GM21367 (cell line): ENCODE data around the gene ADARB2.
"Not testable (repeated sequence)": the region's sequence is repeated elsewhere in the genome, so short reads cannot be mapped to it uniquely, and the experiment has no call there.

Experiments used
- ATAC-seq: cut with Tn5 transposase; IDR thresholded peaks from one replicate; pipeline ENCODE4 v1.9.1; 2021; ENCODE audit not compliant: unreplicated experiment

Gene ADARB2

DNA sequence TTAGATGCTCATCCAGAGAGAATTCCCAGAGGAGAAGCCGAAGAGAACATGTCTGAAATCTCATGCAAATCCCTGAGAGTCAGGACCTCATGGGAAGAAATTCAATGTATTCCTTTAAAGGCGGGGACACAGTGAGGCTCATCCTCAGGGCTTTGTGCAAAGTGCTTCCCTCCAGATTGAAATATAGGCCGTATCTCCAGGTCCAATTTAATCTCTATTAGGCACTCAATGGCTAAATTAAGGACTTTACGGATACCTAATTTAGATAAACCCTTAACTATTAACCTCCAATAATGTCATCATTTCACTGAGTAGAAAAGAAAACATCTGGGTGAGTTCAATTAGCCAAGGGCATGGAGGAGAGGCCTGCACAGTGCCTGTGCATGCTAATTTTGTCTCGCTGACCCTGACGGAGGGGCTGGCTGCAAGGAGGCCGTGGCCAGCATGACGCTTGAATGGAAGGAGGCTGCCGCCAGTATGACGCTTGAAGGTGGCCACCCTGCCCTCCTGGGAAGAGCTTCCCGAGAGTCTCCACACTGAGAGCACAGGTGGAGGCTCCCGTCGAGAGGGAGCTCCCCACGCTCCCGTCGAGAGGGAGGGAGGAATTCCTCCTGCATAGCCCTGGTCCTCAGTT lies 287.6 kb downstream of the ADARB2 start:
- no peak for ATAC-seq

DNA sequence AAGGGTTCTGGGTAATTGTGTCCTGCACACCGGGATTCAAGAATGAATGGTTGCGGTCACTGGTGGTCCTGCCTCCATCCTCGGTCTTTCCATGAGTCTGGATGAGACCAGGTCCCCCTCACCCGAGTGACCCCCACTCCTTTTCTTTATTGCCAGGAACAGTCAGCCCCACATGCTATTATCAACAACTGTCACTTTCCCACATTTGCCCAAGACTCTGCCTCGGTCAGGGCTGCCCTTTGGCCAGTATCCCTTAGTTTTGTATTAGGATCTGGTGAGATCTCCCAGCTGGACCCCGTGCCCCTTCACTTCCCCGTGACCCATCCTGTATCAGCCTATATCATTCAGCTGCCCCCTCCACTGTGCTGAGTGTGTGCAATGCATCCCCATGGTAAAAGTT lies 288.3 kb downstream of the ADARB2 start:
- ATAC-seq = no peak

GRCh38 chr10:1448252-1448930 lies 288.9 kb downstream of the ADARB2 start:
- ATAC-seq = no peak

- no peak for ATAC-seq
These were observed 292.5 kb downstream of the ADARB2 start for GRCh38 chr10:1444826-1445225.

DNA sequence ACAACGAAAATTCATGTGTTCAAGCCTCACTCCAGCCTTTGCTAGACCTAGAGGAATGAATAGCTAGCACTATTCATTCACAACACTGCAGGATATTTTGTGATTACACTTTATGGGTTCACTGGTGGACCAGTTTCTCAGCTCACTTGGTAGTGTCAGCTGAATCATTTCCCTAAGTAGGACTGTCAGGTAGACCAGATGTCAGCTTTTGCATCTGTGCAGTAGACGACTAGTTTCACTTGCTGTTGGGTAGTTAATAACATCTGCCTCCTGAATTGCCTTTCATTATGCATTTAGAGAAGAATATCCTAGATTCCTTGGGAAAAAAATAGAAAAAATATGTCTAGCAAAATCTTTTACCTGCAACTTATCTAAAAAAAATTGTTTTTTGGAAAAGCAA lies 296.4 kb downstream of the ADARB2 start:
- ATAC-seq = no peak

GRCh38 chr10:1434912-1435692 lies 302.2 kb downstream of the ADARB2 start:
- ATAC-seq = no peak

DNA sequence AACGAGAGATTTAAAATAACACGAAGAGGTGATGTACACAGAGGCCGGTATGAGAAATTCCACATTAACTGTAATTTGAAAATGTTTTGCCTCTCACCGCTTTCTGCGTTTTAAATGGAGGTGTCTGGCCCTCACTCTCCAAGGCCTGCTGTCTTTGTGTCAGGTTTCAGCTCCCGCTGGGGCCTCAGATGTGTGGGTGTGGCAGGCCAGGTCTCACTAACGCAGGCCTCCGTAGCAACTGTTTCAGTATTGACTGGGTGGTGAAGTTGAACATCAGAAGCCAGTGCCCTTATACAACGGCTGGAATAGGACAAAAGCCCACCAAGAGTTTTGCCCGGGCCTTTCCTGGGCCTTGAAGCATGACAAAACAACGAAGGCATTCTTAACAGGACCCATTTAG lies 303.1 kb downstream of the ADARB2 start:
- no peak for ATAC-seq

DNA sequence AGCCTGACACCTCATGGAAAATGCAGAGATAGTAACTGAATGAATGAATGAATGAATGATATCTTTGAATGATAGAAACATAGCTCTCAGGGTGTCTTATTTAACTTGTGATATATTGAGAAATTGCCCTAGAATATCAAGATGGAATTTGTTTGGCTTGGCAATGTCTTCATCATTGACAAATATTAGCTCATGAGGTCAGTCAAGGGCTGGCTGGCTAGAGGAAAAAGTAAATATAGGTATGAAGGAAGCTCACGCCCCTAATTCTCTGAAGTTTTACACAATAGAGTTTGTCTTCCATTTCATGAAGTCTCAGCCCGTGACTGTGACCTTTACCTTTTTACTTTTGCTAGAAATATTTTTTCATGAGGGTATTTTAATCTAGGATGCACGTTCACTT lies 305.2 kb downstream of the ADARB2 start:
- no peak for ATAC-seq

GRCh38 chr10:1431229-1431628 lies 306.1 kb downstream of the ADARB2 start:
- no peak for ATAC-seq

- ATAC-seq = not testable (repeated sequence)
These were observed 309.7 kb downstream of the ADARB2 start for GRCh38 chr10:1427521-1428186.

GRCh38 chr10:1426786-1427185 lies 310.5 kb downstream of the ADARB2 start:
- no peak for ATAC-seq

- ATAC-seq = peak; percentile 50
These were observed 311.4 kb downstream of the ADARB2 start for GRCh38 chr10:1425879-1426278.

- no peak for ATAC-seq
These were observed 312.7 kb downstream of the ADARB2 start for GRCh38 chr10:1424648-1425047.

DNA sequence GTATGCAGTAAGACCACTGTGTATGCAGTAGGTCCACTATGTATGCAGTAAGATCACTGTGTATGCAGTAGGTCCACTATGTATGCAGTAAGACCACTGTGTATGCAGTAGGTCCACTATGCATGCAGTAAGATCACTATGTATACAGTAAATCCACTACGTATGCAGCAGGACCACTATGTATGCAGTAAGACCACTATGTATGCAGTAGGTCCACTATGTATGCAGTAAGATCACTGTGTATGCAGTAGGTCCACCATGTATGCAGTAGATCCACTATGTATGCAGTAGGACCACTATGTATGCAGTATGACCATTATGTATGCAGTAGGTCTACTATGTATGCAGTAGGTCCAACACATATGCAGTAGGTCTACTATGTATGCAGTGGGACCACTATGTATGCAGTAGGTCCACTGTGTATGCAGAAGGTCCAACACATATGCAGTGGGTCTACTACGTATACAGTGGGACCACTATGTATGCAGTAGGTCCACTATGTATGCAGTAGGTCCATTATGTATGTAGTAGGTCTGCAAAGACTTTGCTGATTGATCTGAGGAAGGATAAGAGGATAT lies 313.6 kb downstream of the ADARB2 start:
- no peak for ATAC-seq

DNA sequence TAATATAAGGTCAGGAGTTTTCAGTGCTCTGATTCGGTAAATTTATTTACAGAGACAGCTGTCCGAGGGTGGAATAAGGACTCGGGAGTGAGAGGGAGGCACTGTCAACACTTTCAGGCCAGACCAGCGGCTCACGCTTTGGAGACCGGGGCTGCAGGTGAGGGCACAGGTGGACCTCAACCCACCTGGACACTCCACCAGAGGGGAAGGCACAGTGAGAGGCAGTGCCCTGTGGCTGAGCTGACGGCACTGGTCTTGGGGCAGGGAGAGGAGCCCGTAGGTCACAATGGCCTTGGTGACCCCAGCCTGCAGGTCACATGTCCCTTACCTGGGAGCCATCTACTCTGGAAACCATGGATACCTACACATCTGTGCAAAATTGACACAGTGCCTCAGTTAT lies 315.1 kb downstream of the ADARB2 start:
- ATAC-seq = no peak

DNA sequence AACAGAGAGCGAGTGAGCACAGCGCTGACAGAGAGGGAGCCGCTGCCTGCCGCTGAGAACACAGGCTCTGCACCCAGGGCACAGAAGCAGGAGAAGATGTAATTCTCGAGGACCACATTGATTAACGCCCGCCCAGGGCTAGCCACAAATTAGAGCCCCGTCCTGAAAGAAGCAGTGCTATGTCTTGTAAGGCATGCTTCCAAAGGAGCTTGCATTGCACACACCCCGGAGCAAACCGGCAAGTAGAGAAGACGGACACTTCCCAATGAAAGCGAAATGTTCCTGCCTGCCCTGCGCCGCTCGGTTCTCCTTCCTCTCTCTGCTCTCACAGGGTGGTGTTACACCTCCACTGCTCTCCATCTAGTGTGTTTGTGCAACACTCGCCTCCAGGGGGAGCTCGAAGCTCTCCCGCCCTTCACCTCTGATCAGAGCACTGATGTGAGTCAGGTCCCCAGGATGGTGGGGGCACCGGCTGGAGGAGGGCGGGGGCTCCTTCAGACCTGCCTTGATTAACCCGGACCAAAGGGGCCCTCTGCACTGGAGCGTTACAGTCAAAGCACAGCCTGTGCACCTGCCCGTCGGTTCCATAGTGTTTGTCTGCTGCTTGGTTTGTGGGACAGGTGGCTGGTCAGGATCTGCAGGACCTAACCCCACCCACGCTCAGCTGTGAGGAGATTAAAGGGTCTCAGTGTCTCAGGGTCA lies 316.5 kb downstream of the ADARB2 start:
- ATAC-seq = peak; percentile 96

DNA sequence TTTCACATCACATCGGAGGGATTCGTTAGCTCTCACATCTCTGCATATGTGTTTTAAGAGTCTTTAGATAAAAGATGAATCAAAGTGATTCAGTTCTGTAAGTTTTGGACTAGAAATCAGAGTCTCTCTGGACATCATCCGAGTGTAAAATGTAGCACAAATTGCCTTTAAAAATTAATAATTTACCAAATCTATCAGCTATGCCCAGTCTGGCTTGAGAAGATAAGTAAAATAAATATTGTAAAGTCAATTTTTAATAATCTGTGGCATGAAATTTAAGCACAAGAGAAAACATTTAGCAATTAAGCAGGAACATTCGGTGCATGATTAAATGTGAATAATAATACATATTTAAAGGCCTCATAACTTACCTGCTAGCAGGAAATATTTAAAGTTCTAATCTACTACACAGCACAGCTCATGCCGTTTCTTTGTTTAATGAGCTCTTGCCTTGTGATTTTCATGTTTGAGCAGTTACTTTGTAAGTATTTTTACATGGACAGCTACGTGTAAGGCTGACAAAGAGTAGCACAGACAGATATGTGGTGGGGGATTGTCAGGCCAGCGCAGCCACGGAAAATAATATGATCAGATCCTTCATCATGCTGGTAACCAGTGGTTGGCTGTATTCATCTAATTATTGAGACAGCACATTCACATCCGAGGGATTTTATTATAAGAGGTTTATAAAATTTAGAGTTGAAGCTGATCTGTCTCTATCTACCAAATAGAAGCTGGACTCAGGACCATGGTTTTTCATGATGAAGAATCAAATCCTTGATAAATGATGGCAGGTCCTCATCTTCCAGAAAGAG lies 317.3 kb downstream of the ADARB2 start:
- no peak for ATAC-seq

DNA sequence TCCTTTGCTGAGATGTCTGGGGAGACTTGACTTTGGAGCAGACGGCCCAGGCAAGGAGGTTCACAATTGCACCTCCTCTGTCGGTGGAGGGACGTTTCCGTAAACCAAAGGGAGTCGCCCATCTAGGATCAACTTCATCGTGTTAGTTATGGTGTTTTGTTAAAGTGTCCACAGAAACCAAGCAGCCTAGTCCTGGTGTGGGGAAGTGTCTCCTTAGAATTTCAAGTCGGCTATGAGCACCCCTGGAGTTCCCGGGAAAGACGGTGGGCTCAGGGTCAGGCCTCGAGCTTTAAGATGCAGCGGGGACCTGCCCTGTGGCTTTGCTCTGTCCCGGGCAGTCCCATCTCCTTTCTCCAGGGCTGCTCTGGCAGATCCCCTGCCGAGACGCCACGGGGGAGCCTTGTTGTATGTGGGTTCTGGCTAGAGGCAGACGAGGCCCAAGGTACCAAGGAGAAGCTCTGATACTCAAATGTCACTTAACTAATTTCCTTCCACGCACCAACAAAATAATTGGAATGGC lies 319.2 kb downstream of the ADARB2 start:
- no peak for ATAC-seq

DNA sequence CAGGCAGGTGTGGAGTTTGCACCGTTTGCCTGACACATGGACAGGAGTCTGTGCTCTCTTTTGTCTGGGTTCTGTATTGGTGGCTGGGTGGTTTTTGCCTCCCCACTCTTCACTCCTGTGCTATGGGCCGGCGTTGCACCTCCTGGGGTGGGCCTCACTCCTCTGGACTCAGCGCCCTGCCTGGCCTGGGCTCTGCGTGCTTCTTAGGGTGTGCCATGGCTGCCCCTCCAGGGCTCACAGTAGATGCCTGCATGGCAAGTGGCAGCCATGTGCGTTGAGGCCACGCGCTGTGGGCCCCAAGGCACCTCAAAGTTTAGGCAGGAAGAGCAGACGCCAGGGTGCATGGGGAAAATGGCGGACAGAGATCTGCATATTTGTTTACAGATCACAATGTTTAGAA lies 319.8 kb downstream of the ADARB2 start:
- ATAC-seq = no peak
